Activated CD4-positive, alpha-beta T cell treated with anti-CD3 and anti-CD28 coated beads, Interleukin-10, Interleukin-2, amounts not matched to agents 100 ng/mL and 50 ng/mL, durations not matched to agents 16 hours and 8 hours (primary cell): ENCODE results near the gene STMN3.

Source experiments
- DNase-seq: peaks from one replicate; pipeline ENCODE4 v3.0.0-alpha.2; 2020

Gene STMN3

GRCh38 chr20:63691711-63692435 is 38.6 kb upstream of the STMN3 start:
- DNase-seq, result no peak

GRCh38 chr20:63690898-63691710 is 37.9 kb upstream of the STMN3 start:
- no peak for DNase-seq

DNA sequence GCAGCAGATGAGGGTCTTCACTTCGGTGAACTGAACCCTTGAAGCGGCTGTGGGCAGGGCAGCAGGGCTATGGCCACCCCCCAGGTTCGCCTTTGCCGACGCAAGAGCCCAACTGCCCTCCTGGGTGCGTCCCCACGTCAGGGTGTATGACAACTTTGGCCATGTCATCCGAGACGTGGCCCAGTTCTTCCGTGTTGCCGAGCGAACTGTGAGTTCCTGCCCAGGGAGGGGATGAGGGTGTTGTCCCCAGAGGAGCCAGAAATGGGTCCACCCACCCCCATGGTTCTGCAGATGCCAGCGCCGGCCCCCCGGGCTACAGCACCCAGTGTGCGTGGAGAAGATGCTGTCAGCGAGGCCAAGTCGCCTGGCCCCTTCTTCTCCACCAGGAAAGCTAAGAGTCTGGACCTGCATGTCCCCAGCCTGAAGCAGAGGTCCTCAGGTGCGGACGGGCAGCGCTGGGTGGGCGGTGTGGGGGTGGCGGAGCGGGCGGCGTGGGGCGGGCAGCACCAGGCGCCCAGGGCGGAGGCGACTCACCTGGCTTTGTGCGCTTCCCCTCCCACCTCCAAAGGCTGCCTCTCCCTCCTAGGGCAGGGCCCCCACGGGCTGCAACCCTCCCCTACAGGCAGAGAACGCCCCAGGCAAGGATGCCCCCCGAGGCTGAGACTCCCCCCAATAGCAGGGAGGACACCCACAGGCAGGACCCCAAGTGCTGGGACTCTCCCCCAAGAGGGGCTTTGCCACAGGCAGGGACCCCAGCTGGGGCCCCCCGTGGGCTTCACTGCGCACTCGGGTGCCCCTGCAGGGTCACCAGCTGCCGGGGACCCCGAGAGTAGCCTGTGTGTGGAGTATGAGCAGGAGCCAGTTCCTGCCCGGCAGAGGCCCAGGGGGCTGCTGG is 37.0 kb upstream of the STMN3 start:
- DNase-seq, result no peak

DNA sequence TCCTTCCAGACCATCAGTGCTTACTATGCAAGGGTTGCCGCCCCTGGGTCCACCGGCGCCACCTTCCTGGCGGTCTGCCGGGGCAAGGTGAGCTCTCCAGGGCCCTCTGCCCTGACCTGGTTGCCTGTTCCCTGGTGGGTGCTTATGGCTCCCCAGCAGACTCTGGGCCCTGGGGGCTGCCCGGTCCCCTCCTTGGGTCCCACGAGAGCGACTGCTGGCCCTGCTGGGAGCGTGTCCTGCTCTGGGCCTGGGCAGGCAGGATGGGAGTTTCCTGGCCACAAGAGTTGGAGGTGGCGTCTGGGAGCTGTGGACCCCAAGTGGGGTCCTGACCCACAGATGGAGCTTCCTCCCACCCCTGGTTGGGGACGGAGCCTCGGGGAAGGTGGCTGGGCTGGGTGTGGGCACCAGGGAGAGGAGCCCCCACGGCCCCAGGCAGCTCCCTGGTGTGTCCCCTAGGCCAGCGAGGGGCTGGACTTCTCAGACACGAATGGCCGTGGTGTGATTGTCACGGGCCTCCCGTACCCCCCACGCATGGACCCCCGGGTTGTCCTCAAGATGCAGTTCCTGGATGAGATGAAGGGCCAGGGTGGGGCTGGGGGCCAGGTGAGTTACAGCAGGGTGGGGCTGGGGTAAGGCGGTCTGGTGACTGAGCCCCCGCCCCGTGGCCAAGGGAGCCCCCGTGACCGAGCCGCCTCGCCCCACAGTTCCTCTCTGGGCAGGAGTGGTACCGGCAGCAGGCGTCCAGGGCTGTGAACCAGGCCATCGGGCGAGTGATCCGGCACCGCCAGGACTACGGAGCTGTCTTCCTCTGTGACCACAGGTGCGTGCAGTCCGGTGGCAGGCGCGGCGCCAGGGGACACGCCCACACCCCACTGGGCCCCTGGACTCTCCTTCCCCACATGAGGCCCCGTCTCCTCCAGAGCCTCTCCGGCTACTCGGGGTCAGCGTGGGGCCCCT is 36.1 kb upstream of the STMN3 start:
- DNase-seq, result no peak

GRCh38 chr20:63688228-63689045 is 35.2 kb upstream of the STMN3 start:
- no peak for DNase-seq

- DNase-seq, result no peak
Measured at GRCh38 chr20:63687419-63688178, 34.4 kb upstream of the STMN3 start.

- DNase-seq, result no peak
Measured at GRCh38 chr20:63686492-63687321, 33.5 kb upstream of the STMN3 start.

DNA sequence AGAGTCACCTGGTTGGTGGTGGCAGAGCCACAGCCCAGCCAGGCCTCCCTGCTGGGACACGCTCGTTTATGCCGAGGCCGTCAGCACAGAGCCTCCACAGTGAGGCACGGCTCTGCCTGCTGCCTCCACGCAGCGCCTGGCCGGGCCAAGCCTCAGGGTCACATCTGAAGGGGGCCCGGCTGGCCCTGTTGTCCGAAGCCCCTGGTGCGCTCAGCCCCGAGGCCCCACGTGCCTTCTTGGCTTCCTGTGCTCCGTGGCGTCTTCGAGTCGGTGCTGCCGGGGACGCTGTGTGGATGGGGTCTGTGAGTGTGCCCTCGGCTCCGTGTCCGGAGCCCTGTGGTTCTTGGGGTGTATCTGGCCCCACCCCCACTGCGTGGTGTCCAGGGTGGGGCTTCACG is 32.9 kb upstream of the STMN3 start:
- no peak for DNase-seq

DNA sequence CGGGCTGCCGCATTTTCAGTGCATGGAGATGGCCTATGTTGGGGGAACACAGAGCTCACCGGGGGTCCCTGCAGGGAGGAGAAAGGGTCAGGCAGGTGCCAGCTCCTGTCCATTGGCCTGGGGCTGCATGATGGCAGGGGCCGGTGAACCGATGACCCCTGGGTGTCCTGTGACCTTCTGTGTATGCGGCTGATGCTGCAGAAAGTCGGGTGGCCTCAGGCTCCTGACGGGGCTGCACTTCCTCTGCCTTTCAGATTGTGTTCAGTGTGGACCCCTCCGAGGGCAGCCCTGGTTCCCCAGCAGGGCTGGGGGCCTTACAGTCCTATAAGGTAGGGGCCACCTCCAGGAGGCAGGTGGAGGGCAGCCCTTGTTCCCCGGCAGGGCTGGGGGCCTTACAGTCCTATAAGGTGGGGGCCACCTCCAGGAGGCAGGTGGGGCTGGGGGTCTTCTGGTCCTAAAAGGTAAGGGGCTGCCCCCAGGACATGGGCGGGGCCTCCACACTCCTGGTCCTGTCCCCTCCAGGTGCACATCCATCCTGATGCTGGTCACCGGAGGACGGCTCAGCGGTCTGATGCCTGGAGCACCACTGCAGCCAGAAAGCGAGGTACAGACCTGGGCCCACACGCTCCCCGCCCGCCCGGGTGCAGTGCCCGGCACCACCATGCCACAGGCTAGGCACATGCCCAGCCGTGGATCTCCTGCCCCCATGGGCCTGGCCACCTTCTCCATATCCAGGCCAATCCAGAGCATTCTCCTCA is 32.2 kb upstream of the STMN3 start:
- no peak for DNase-seq

- no peak for DNase-seq
Measured at GRCh38 chr20:63682384-63683139, 29.3 kb upstream of the STMN3 start.

DNA sequence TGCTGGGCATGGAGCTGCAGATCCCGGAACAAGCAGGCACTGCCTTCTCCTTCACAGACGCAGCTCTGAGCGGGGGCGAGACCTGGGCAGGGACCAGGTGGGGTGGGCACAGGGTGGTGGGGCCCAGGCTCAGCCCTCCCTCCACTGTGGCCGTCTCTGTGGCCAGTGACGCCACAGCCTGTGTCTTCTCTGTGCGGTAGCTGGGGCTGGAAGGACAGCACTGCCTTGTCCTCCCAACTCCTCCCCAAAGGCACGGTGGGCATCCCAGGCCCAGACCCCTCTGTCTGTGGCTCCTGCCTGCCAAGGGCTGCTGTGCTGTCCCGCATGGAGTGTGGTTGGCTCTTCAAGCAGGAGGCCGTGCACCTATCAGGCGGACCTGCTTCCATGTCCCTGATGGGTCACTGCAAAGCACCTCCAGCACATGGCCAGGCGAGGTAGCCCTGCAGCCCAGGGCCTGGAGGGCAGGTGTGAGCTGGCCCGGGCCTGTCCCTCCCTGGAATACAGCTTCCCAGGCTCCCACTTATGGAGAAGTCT is 28.5 kb upstream of the STMN3 start:
- DNase-seq, result no peak

DNA sequence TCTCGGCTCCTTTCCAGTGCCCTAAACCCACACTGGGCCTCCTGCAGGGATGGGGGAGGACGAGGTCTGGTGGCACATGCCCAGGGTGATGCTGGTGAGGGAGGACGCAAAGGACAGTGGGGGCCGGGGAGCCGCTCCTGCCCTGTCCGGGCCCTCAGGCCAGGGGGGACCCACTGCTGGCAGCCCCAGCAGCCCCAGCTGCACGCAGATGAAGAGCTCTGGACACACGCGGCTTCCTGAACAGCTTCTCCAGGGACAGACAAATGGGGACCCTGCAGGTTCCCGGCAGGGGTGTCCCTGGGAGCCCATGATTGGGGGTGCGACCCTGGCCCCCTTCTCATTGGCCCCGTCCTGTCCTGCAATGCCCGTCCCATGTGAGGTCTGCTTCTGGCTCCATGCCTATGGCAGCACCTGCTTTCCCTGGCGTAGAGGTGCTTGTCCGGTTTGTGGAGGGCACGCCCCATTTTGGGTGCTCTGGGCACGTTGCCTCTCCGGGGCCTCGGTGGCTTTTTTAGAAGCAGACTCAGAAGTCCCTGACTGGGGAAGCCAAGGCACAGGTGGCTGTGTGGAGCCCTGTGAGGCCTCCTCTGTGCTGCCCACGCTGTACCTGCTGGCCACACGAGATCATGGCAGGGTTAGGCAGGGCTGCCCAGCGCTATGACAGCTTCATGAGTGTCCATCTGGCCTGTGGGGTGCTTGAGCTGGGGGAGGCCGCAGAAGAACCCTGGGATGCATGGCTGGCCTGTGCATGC is 27.8 kb upstream of the STMN3 start:
- no peak for DNase-seq

GRCh38 chr20:63680427-63680826 is 27.2 kb upstream of the STMN3 start:
- DNase-seq, result no peak

- DNase-seq, result no peak
Measured at GRCh38 chr20:63679799-63680305, 26.6 kb upstream of the STMN3 start.

DNA sequence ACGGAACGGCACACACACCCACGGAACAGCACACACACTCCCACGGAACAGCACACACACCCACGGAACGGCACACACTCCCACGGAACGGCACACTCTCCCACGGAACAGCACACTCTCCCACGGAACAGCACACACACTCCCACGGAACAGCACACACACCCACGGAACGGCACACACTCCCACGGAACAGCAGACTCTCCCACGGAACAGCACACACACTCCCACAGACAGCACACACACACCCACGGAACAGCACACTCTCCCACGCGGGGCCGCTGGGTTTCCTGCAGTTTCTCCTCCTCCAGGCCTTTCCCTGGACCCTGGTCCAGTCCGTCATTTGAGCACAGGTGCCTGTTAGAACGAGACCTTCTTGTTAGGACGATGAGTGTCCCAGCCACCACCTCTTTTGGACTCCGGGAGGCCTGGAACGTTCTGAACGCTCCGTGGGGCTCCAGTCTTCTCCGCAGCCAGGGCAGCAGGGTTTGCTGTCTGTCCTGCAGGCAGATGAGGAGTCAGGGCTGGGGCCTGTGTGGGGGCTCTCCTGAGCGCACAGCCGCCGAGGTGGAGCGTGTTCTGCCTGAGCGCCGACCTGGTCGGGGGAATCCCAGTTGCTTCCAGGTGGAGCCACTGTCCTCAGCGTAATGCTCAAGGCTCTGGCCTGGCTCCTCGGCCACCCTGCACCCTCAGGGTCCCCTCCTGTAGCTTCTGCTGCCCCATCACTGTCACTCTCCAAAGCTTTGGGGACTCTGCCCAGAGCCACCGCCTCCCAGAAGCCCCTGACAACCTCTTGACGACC is 25.6 kb upstream of the STMN3 start:
- no peak for DNase-seq

DNA sequence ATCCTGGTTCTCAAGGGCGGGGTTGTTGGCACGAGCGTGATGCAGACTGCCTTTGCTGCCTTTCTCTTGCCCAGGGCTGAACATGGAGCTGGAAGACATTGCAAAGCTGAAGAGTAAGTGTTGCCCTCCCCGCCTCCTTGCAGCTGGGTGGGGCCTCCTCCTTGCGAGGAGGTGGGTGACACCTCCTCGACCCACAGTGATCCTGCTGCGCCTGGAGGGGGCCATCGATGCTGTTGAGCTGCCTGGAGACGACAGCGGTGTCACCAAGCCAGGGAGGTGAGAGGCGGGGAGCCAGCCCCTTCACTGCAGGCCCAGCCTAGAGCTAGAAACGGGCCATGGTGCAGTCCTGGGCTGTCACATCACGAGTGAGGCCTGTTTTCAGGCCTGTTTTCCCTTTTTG is 24.8 kb upstream of the STMN3 start:
- DNase-seq, result no peak
